Activated naive CD8-positive, alpha-beta T cell treated with anti-CD3 and anti-CD28 coated beads, Interleukin-2, amount 50 U/mL, for 24 hours (primary cell): ENCODE measurements around the gene ZW10.
"Not testable (repeated sequence)": the region's sequence is repeated elsewhere in the genome, so short reads cannot be mapped to it uniquely, and the experiment has no call there.

Experiments used
- ATAC-seq: fragments of 150-1000 bp; cut with Tn5 transposase; one replicate; pipeline ENCODE4 v1.10.0; 2021
- DNase-seq: peaks from one replicate; pipeline ENCODE4 v3.0.0; 2021
- H3K27ac Mint-ChIP-seq: one replicate; pipeline ENCODE4 v1.8.0; 2021; ENCODE audit warnings: mild to moderate bottlenecking, mixed read lengths
- H3K27me3 Mint-ChIP-seq: one replicate; pipeline ENCODE4 v1.8.0; 2021; ENCODE audit warnings: mixed read lengths
- H3K36me3 Mint-ChIP-seq: one replicate; pipeline ENCODE4 v1.8.0; 2021; ENCODE audit warnings: low read depth, mixed read lengths
- H3K4me1 Mint-ChIP-seq: one replicate; pipeline ENCODE4 v1.8.0; 2021; ENCODE audit warnings: mixed read lengths
- H3K4me3 Mint-ChIP-seq: one replicate; pipeline ENCODE4 v1.8.0; 2021; ENCODE audit warnings: mild to moderate bottlenecking, moderate library complexity, mixed read lengths
- H3K9me3 Mint-ChIP-seq: one replicate; pipeline ENCODE4 v1.8.0; 2021; ENCODE audit warnings: mixed read lengths

Gene ZW10

GRCh38 chr11:113779496-113779895 lies 6.0 kb upstream of the ZW10 start, which contains the start of gene CLDN25:
Gene CLDN25, plus strand, starts transcription at chr11:113779796. Its CDS starts 0 bp downstream, at chr11:113779796.
- Mint-ChIP-seq H3K36me3 (no peaks in the 10 kb centered on the region), H3K27me3 (peaks cover 11% of the 10 kb centered on the region), H3K9me3 (no peaks in the 10 kb centered on the region), H3K4me3 (no peak within 1 kb of the TSS), H3K4me1 (peaks cover 1% of the 10 kb centered on the region), H3K27ac (no peak within 1 kb of the TSS)
- ATAC-seq (no peak), DNase-seq (no peak)

GRCh38 chr11:113778111-113778910 lies 4.8 kb upstream of the ZW10 start:
- peaks cover 5% of the 10 kb centered on the region for H3K4me1 Mint-ChIP-seq
- no peak overlapping the region for H3K4me3 Mint-ChIP-seq

GRCh38 chr11:113774174-113774503 lies 647 bp upstream of the ZW10 start:
- Mint-ChIP-seq H3K4me3 (peak overlapping the region; percentile 100), H3K4me1 (peaks cover 17% of the 10 kb centered on the region), H3K27me3 (peaks cover 4% of the 10 kb centered on the region), H3K36me3 (peaks cover 10% of the 10 kb centered on the region), H3K27ac (peak overlapping the region; percentile 96), H3K9me3 (no peaks in the 10 kb centered on the region)
- ATAC-seq = no peak
- DNase-seq = no peak

More at GRCh38 chr11:113778111-113778910, 4.8 kb upstream of the ZW10 start:
- H3K27me3 Mint-ChIP-seq = peaks cover 11% of the 10 kb centered on the region
- H3K36me3 Mint-ChIP-seq = no peaks in the 10 kb centered on the region
- DNase-seq (no peak), ATAC-seq (no peak)
- H3K27ac Mint-ChIP-seq = no peak overlapping the region
- H3K9me3 Mint-ChIP-seq = no peaks in the 10 kb centered on the region

GRCh38 chr11:113773092-113773415 lies 438 bp downstream of the ZW10 start:
- no peaks in the 10 kb centered on the region for H3K9me3 Mint-ChIP-seq
- ATAC-seq = no peak
- H3K4me1 Mint-ChIP-seq = peaks cover 17% of the 10 kb centered on the region
- peak overlapping the region; percentile 100 for H3K4me3 Mint-ChIP-seq
- peaks cover 2% of the 10 kb centered on the region for H3K27me3 Mint-ChIP-seq
- no peak for DNase-seq
- peaks cover 12% of the 10 kb centered on the region for H3K36me3 Mint-ChIP-seq
- H3K27ac Mint-ChIP-seq = peak overlapping the region; percentile 96

- no peaks in the 10 kb centered on the region for H3K27me3 Mint-ChIP-seq
- no peaks in the 10 kb centered on the region for H3K9me3 Mint-ChIP-seq
- H3K27ac Mint-ChIP-seq = peak overlapping the region; percentile 69
- peaks cover 17% of the 10 kb centered on the region for H3K4me1 Mint-ChIP-seq
- no peak for ATAC-seq
- H3K4me3 Mint-ChIP-seq = peak overlapping the region; percentile 100
- H3K36me3 Mint-ChIP-seq = peaks cover 20% of the 10 kb centered on the region
- no peak for DNase-seq
Measured at GRCh38 chr11:113771964-113772363, 1.5 kb downstream of the ZW10 start.

GRCh38 chr11:113764527-113765219 lies 8.8 kb downstream of the ZW10 start:
- no peak overlapping the region for H3K27ac Mint-ChIP-seq
- no peak overlapping the region for H3K4me3 Mint-ChIP-seq
- no peaks in the 10 kb centered on the region for H3K27me3 Mint-ChIP-seq
- H3K4me1 Mint-ChIP-seq = peaks cover 6% of the 10 kb centered on the region
- no peak for ATAC-seq
- no peak for DNase-seq
- no peaks in the 10 kb centered on the region for H3K9me3 Mint-ChIP-seq
- H3K36me3 Mint-ChIP-seq = peaks cover 43% of the 10 kb centered on the region

- peaks cover 47% of the 10 kb centered on the region for H3K36me3 Mint-ChIP-seq
- DNase-seq, H3K4me3 Mint-ChIP-seq, H3K27ac Mint-ChIP-seq, H3K27me3 Mint-ChIP-seq, H3K9me3 Mint-ChIP-seq, H3K4me1 Mint-ChIP-seq, ATAC-seq: not testable (repeated sequence)
Measured at GRCh38 chr11:113763040-113763439, 10.5 kb downstream of the ZW10 start.

GRCh38 chr11:113760241-113760640 lies 13.3 kb downstream of the ZW10 start:
- no peak for DNase-seq
- no peak for ATAC-seq
- Mint-ChIP-seq H3K9me3 (no peaks in the 10 kb centered on the region), H3K4me3 (no peak overlapping the region), H3K27me3 (no peaks in the 10 kb centered on the region), H3K36me3 (peaks cover 48% of the 10 kb centered on the region), H3K4me1 (peaks cover 6% of the 10 kb centered on the region), H3K27ac (no peak overlapping the region)

GRCh38 chr11:113752932-113753331 lies 20.6 kb downstream of the ZW10 start:
- ATAC-seq (no peak), DNase-seq (no peak)
- Mint-ChIP-seq H3K36me3 (peaks cover 29% of the 10 kb centered on the region), H3K9me3 (no peaks in the 10 kb centered on the region), H3K4me1 (no peaks in the 10 kb centered on the region), H3K4me3 (no peak overlapping the region), H3K27ac (no peak overlapping the region), H3K27me3 (no peaks in the 10 kb centered on the region)

- Mint-ChIP-seq H3K9me3 (no peaks in the 10 kb centered on the region), H3K27ac (peak overlapping the region; percentile 39), H3K4me1 (no peaks in the 10 kb centered on the region), H3K4me3 (no peak overlapping the region), H3K36me3 (peaks cover 55% of the 10 kb centered on the region), H3K27me3 (no peaks in the 10 kb centered on the region)
- ATAC-seq = peak; percentile 80
- DNase-seq = no peak
Measured at GRCh38 chr11:113736323-113736722, 37.2 kb downstream of the ZW10 start.

GRCh38 chr11:113732092-113732491 lies 41.4 kb downstream of the ZW10 start:
- no peak overlapping the region for H3K4me3 Mint-ChIP-seq
- no peak overlapping the region for H3K27ac Mint-ChIP-seq
- ATAC-seq = no peak
- no peak for DNase-seq
- no peaks in the 10 kb centered on the region for H3K27me3 Mint-ChIP-seq
- no peaks in the 10 kb centered on the region for H3K9me3 Mint-ChIP-seq
- peaks cover 32% of the 10 kb centered on the region for H3K36me3 Mint-ChIP-seq
- no peaks in the 10 kb centered on the region for H3K4me1 Mint-ChIP-seq

- ATAC-seq (no peak), DNase-seq (no peak)
- no peaks in the 10 kb centered on the region for H3K27me3 Mint-ChIP-seq
- no peaks in the 10 kb centered on the region for H3K4me1 Mint-ChIP-seq
- H3K4me3 Mint-ChIP-seq = no peak overlapping the region
- no peak overlapping the region for H3K27ac Mint-ChIP-seq
- H3K9me3 Mint-ChIP-seq = no peaks in the 10 kb centered on the region
- peaks cover 24% of the 10 kb centered on the region for H3K36me3 Mint-ChIP-seq
Measured at GRCh38 chr11:113730887-113731726, 42.4 kb downstream of the ZW10 start.

GRCh38 chr11:113729456-113729855 lies 44.0 kb downstream of the ZW10 start:
- DNase-seq = no peak
- no peaks in the 10 kb centered on the region for H3K9me3 Mint-ChIP-seq
- ATAC-seq = no peak
- H3K4me1 Mint-ChIP-seq = no peaks in the 10 kb centered on the region
- no peak overlapping the region for H3K4me3 Mint-ChIP-seq
- H3K27ac Mint-ChIP-seq = no peak overlapping the region
- no peaks in the 10 kb centered on the region for H3K27me3 Mint-ChIP-seq
- peaks cover 18% of the 10 kb centered on the region for H3K36me3 Mint-ChIP-seq

GRCh38 chr11:113728814-113729213 lies 44.7 kb downstream of the ZW10 start:
- H3K27ac Mint-ChIP-seq = no peak overlapping the region
- ATAC-seq (no peak), DNase-seq (no peak)
- H3K4me3 Mint-ChIP-seq = no peak overlapping the region
- H3K9me3 Mint-ChIP-seq = no peaks in the 10 kb centered on the region
- H3K27me3 Mint-ChIP-seq = no peaks in the 10 kb centered on the region
- H3K36me3 Mint-ChIP-seq = peaks cover 12% of the 10 kb centered on the region
- H3K4me1 Mint-ChIP-seq = no peaks in the 10 kb centered on the region
